GM12878 (cell line): ENCODE results near the gene PRKG1. TPM values are rescaled to one million over a fixed set of nuclear protein-coding genes. Genes with fewer than 3 reads are reported as not detected.

ENCODE experiments used
- ATAC-seq: fragments of 200-7000 bp; cut with Tn5 transposase; 3 replicates; pipeline ENCODE4 v1.9.1; 2020; ENCODE audit warnings: mild to moderate bottlenecking, moderate library complexity
- BruUV-seq: library from RNA; stranded (reverse); fragments of 400-500 nt; replicated peaks from 2 replicates; lab custom pipeline; 2021; lab: Mats Ljungman, UMichigan
- CTCF ChIA-PET: fragments of 300-600 bp; sonication (Branson Sonifier 250); formaldehyde crosslinking; extraction: SDS; loops from one replicate; lab custom pipeline; 2021; ENCODE audit warnings: inconsistent platforms; lab: Yijun Ruan, JAX
- POLR2A ChIA-PET: fragments of 350-600 bp; formaldehyde crosslinking; extraction: SDS; loops from one replicate; lab custom pipeline; 2021; ENCODE audit warnings: inconsistent platforms; lab: Charles Lee
- RAD21 ChIA-PET: fragments of 300-600 bp; sonication (Branson Sonifier 250); formaldehyde crosslinking; loops from one replicate; lab custom pipeline; 2023; ENCODE audit warnings: antibody characterized with exemption; ENCODE audit not compliant: unreplicated experiment; lab: Charles Lee
- SMC1A ChIA-PET: fragments of 300-600 bp; sonication (Branson Sonifier 250); formaldehyde crosslinking; loops from one replicate; lab custom pipeline; 2023; ENCODE audit not compliant: unreplicated experiment, uncharacterized antibody; lab: Charles Lee
- DNase-seq: peaks from one replicate; pipeline ENCODE4 v3.0.0-alpha.2; 2011; ENCODE audit warnings: low read depth, low spot score
- FAIRE-seq: peaks from 3 replicates; lab custom pipeline; 2011; peaks lifted over from hg19 to GRCh38; lab: Jason Lieb, UNC
- H2AFZ ChIP-seq: 2 replicates; pipeline ENCODE4 v1.6.0; 2011; ENCODE audit warnings: low read depth, low read length, control low read depth; ENCODE audit not compliant: control insufficient read depth
- H3K27ac ChIP-seq: 2 replicates; pipeline ENCODE4 v1.5.1; 2011; ENCODE audit warnings: control low read depth; ENCODE audit not compliant: control insufficient read depth, insufficient read depth
- H3K27me3 ChIP-seq, 2 experiments: replicated peaks in 1 of 2; 2 replicates each; pipeline versions ENCODE4 v1.6.0 to v1.6.1; 2011; ENCODE audit warnings: low read length in 1 of 2; ENCODE audit not compliant: control insufficient read depth in 2 of 2, insufficient read depth in 2 of 2
- H3K36me3 ChIP-seq, 2 experiments: 2 replicates each; pipeline ENCODE4 v1.5.1; 2011; ENCODE audit warnings: low read length in 1 of 2; ENCODE audit not compliant: control insufficient read depth in 2 of 2, insufficient read depth in 2 of 2
- H3K4me1 ChIP-seq: 2 replicates; pipeline ENCODE4 v1.6.1; 2011; ENCODE audit warnings: mild to moderate bottlenecking, low read length, moderate library complexity, mixed read lengths; ENCODE audit not compliant: control insufficient read depth, insufficient read depth
- H3K4me2 ChIP-seq: 2 replicates; pipeline ENCODE4 v1.6.0; 2011; ENCODE audit warnings: control low read depth; ENCODE audit not compliant: control insufficient read depth, insufficient read depth
- H3K4me3 ChIP-seq: fragments of 200-600 bp; sonication (generic); 2 replicates; pipeline ENCODE4 v1.5.1; 2016
- H3K79me2 ChIP-seq: 2 replicates; pipeline ENCODE4 v1.6.0; 2011; ENCODE audit warnings: low read length; ENCODE audit not compliant: control insufficient read depth, insufficient read depth
- H3K9ac ChIP-seq: 2 replicates; pipeline ENCODE4 v1.8.0; 2011; ENCODE audit warnings: low read length, control low read depth, mixed read lengths; ENCODE audit not compliant: control insufficient read depth, insufficient read depth
- H3K9me3 ChIP-seq: replicated peaks from 3 replicates; pipeline ENCODE4 v1.5.1; 2011; ENCODE audit warnings: mild to moderate bottlenecking, low read length; ENCODE audit not compliant: control insufficient read depth, insufficient read depth
- H4K20me1 ChIP-seq: 2 replicates; pipeline ENCODE4 v1.6.0; 2011; ENCODE audit not compliant: control insufficient read depth, insufficient read depth
- BHLHE40 ChIP-seq, 2 experiments: fragments of 450-650 bp in 1 of 2; IDR thresholded peaks; 2 replicates each; pipeline ENCODE4 v1.6.1; 2011 to 2017; ENCODE audit warnings: low read depth in 2 of 2, borderline replicate concordance in 1 of 2, improper control_type of control experiment in 1 of 2, low read length in 1 of 2, mild to moderate bottlenecking in 1 of 2
- CBFB ChIP-seq: IDR thresholded peaks from 2 replicates; pipeline ENCODE4 v1.6.1; 2016; ENCODE audit warnings: antibody characterized with exemption, low read depth
- CBX5 ChIP-seq: sonication (generic); IDR thresholded peaks from 2 replicates; pipeline ENCODE4 v1.6.1; 2016; ENCODE audit warnings: low read depth, moderate library complexity, mild to moderate bottlenecking, inconsistent platforms
- FOS ChIP-seq: IDR thresholded peaks from 3 replicates; pipeline ENCODE4 v1.6.1; 2011; ENCODE audit warnings: borderline replicate concordance; ENCODE audit not compliant: insufficient read length; ENCODE audit errors: extremely low read depth
- HDAC2 ChIP-seq: fragments of 200-600 bp; sonication (generic); IDR thresholded peaks from 2 replicates; pipeline ENCODE4 v1.6.1; 2017
- MTA3 ChIP-seq: IDR thresholded peaks from 2 replicates; pipeline ENCODE4 v1.6.1; 2012; ENCODE audit warnings: low read length, inconsistent platforms, borderline replicate concordance
- NBN ChIP-seq: fragments of 450-650 bp; IDR thresholded peaks from 2 replicates; pipeline ENCODE4 v1.6.1; 2016
- NRF1 ChIP-seq: conservative IDR thresholded peaks from 2 replicates; pipeline ENCODE4 v1.6.1; 2011; ENCODE audit warnings: mild to moderate bottlenecking, low read depth, low read length, improper control_type of control experiment
- POU2F2 ChIP-seq: IDR thresholded peaks from 3 replicates; pipeline ENCODE4 v1.6.1; 2011; ENCODE audit warnings: low read depth, mild to moderate bottlenecking, low read length, borderline replicate concordance
- SREBF2 ChIP-seq: IDR thresholded peaks from 2 replicates; pipeline ENCODE4 v1.6.1; 2012; ENCODE audit warnings: mild to moderate bottlenecking, low read length
- STAT1 ChIP-seq: fragments of 450-650 bp; conservative IDR thresholded peaks from 2 replicates; pipeline ENCODE4 v1.6.1; 2014; ENCODE audit warnings: antibody characterized with exemption, mild to moderate bottlenecking
- SUPT20H ChIP-seq: IDR thresholded peaks from 2 replicates; pipeline ENCODE4 v1.6.1; 2011; ENCODE audit warnings: low read depth, mild to moderate bottlenecking, low read length, moderate library complexity, borderline replicate concordance; ENCODE audit not compliant: control insufficient read depth
- YY1 ChIP-seq: IDR thresholded peaks from 2 replicates; pipeline ENCODE4 v1.6.1; 2011; ENCODE audit warnings: low read depth, mild to moderate bottlenecking, low read length
- in situ Hi-C: fragments of 300-500 bp; cut with MboI; formaldehyde crosslinking; loops from 9 replicates; pipeline ENCODE4 v1.14.3; 2018; ENCODE audit warnings: mixed read lengths
- intact Hi-C: fragments of 100-400 bp; cut with micrococcal nuclease; formaldehyde crosslinking; loops from one replicate; pipeline ENCODE4 v1.14.2; 2022; ENCODE audit not compliant: unreplicated experiment
- polyA plus RNA-seq, 11 experiments: library from polyadenylated mRNA; depleted of rRNA in 4 of 11; unstranded in 6 of 11; stranded (reverse) in 5 of 11; fragments of >200 nt; fragmentation: Nextera tagmentation in 4 of 11; fragmentation: Illumina TruSeq in 1 of 11; extraction: Ambion mirVana in 4 of 11; extraction: Trizol in 1 of 11; gene quantifications; 1 replicate in 1 of 11; 2 replicates in 10 of 11; pipeline versions ENCODE4 v1.2.1 to v1.2.3, GENCODE V29; 2011 to 2016; ENCODE audit warnings: inconsistent platforms in 2 of 11, missing spikeins in 2 of 11, low read depth in 1 of 11
- total RNA-seq, 4 experiments: library from RNA; depleted of rRNA in 3 of 4; stranded (reverse); fragments of >200 nt in 3 of 4; fragmentation: Illumina TruSeq in 1 of 4; extraction: Trizol in 1 of 4; gene quantifications; 2 replicates each; pipeline versions ENCODE4 v1.2.1 to v1.2.3, GENCODE V29; 2013 to 2021
- TF ChIP-seq, protein P1 (sequence below): fragments of 450-650 bp; formaldehyde crosslinking; IDR thresholded peaks from 2 replicates; pipeline ENCODE4 v1.4.0; 2022; ENCODE audit warnings: mild to moderate bottlenecking, moderate library complexity

PRKG1 gene
- total and polyA plus RNA-seq, 10 of the 15 experiments (the other 5 are each of a cell fraction or from before 2014, with no cell fraction given), result 0.04 to 0.05 TPM; not detected in 8

DNA sequence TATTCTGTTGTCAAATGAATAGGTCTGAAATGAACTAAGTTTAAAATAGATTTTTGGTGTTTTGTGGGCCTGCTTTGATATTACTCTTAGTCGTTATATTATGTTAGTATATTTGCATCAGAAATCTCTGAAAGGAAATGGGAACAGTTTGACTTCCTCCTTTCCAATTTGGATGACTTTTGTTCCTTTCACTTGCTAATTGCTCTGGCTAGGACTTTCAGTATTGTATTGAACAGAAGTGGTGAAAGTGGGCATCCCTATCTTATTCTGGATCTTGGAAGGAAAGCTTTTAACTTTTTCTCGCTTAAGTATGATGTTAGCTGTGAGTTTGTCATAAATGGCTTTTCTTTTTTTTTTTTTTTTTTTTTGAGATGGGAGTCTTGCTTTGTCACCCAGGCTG lies 966.2 kb downstream of the PRKG1 start (continued):
- TF ChIP-seq, protein P1, sequence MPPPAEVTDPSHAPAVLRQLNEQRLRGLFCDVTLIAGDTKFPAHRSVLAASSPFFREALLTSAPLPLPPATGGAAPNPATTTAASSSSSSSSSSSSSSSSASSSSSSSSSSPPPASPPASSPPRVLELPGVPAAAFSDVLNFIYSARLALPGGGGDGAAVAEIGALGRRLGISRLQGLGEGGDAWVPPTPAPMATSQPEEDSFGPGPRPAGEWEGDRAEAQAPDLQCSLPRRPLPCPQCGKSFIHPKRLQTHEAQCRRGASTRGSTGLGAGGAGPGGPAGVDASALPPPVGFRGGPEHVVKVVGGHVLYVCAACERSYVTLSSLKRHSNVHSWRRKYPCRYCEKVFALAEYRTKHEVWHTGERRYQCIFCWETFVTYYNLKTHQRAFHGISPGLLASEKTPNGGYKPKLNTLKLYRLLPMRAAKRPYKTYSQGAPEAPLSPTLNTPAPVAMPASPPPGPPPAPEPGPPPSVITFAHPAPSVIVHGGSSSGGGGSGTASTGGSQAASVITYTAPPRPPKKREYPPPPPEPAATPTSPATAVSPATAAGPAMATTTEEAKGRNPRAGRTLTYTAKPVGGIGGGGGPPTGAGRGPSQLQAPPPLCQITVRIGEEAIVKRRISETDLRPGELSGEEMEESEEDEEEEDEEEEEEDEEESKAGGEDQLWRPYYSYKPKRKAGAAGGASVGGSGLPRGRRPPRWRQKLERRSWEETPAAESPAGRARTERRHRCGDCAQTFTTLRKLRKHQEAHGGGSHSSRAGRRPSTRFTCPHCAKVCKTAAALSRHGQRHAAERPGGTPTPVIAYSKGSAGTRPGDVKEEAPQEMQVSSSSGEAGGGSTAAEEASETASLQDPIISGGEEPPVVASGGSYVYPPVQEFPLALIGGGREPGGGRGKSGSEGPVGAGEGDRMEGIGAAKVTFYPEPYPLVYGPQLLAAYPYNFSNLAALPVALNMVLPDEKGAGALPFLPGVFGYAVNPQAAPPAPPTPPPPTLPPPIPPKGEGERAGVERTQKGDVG (CRISPR knock-in tag), result no peak
- TF ChIP-seq CBFB (no peak), HDAC2 (no peak), FOS (no peak), CBX5 (no peak), SUPT20H (no peak)

DNA sequence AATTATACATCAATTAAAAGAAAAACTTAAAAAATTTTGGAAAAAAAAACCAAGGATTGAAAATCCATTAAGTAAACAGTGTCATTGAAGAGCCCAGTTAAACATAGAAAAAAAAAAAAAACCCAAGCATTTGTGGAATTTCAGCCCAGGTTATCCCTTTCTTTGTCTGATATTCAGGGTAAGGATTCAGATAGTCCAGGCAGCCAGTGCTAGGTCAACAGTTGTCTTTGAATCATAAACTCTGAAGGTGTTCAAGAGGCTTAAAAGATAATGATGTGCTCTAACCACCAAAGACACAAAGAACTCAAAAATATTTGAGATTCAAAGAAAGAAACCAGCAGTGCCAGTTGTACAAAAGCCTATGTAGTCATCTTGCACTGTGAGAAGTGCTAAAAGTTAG lies 969.5 kb downstream of the PRKG1 start:
- H2AFZ ChIP-seq, result no peak overlapping the region
- intact Hi-C loops, result no loop called here
- no peaks in the 10 kb centered on the region for H3K79me2 ChIP-seq
- RAD21 ChIA-PET, result no interaction called here
- BruUV-seq, result no TSS peak
- DNase-seq (no peak), ATAC-seq (no peak), FAIRE-seq (no peak)
- no peaks in the 10 kb centered on the region for H3K9me3 ChIP-seq
- POLR2A ChIA-PET, result no interaction called here
- no peak for TF ChIP-seq STAT1
- TF ChIP-seq SREBF2, result no peak
- TF ChIP-seq MTA3, result no peak
- no peak for TF ChIP-seq YY1
- no peak for TF ChIP-seq POU2F2
- TF ChIP-seq NBN, result no peak
- TF ChIP-seq BHLHE40 (IDR thresholded peaks at IDR 0.05; ENCODE audit: borderline replicate concordance in 1 of 2, low read depth in 2 of 2, low read length in 1 of 2), result no peak
- TF ChIP-seq NRF1, result no peak
- H3K9ac ChIP-seq, result no peak overlapping the region
- no peaks in the 10 kb centered on the region for H3K27me3 ChIP-seq
- SMC1A ChIA-PET, result no interaction called here
- H3K4me1 ChIP-seq, result no peaks in the 10 kb centered on the region
- H3K4me3 ChIP-seq, result no peak overlapping the region
- H3K27ac ChIP-seq, result no peak overlapping the region
- CTCF ChIA-PET, result no interaction called here
- no peaks in the 10 kb centered on the region for H4K20me1 ChIP-seq
- in situ Hi-C loops, result no loop called here
- no peak overlapping the region for H3K4me2 ChIP-seq
- H3K36me3 ChIP-seq, result no peaks in the 10 kb centered on the region
